GM10266 (cell line): ENCODE data around the gene HOXC5.

ENCODE experiments used
- DNase-seq: peaks from one replicate; pipeline ENCODE4 v3.0.0; 2012; ENCODE audit errors: extremely low spot score
- TF ChIP-seq, protein P1 (sequence below): IDR thresholded peaks from 2 replicates; pipeline ENCODE4 v1.5.1; 2012; ENCODE audit warnings: mild to moderate bottlenecking, low read depth; ENCODE audit not compliant: control insufficient read depth, insufficient read depth; ENCODE audit errors: missing control alignments

HOXC5 gene

GRCh38 chr12:54032627-54033100, at the start of gene HOXC5:
TSS of gene HOXC5 (plus strand) at chr12:54033050. CDS start at chr12:54033123, 73 bp downstream.
- peak; percentile 92 for DNase-seq
- TF ChIP-seq, protein P1, sequence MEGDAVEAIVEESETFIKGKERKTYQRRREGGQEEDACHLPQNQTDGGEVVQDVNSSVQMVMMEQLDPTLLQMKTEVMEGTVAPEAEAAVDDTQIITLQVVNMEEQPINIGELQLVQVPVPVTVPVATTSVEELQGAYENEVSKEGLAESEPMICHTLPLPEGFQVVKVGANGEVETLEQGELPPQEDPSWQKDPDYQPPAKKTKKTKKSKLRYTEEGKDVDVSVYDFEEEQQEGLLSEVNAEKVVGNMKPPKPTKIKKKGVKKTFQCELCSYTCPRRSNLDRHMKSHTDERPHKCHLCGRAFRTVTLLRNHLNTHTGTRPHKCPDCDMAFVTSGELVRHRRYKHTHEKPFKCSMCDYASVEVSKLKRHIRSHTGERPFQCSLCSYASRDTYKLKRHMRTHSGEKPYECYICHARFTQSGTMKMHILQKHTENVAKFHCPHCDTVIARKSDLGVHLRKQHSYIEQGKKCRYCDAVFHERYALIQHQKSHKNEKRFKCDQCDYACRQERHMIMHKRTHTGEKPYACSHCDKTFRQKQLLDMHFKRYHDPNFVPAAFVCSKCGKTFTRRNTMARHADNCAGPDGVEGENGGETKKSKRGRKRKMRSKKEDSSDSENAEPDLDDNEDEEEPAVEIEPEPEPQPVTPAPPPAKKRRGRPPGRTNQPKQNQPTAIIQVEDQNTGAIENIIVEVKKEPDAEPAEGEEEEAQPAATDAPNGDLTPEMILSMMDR: peak; percentile 92

DNA sequence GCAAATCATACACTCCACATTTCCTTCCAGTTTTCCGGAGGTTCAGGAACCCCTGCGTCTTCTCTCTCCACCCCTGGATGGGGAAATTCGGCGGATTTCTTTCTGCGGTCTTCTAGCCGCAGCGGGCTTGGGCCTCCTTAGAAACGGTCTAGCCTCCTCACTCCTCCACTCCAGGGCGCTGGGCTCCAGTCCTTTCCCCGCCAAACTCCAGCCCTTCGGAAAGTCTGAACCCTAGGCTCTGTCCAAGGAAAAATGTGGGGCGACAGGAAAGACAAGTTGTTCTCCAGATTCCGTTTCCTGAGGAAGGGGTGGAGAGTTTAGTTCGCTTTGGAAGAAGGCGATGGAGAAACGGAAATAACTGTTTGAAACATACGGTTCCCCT, 49.3 kb upstream of the HOXC5 start:
- TF ChIP-seq, protein P1: no peak

DNA sequence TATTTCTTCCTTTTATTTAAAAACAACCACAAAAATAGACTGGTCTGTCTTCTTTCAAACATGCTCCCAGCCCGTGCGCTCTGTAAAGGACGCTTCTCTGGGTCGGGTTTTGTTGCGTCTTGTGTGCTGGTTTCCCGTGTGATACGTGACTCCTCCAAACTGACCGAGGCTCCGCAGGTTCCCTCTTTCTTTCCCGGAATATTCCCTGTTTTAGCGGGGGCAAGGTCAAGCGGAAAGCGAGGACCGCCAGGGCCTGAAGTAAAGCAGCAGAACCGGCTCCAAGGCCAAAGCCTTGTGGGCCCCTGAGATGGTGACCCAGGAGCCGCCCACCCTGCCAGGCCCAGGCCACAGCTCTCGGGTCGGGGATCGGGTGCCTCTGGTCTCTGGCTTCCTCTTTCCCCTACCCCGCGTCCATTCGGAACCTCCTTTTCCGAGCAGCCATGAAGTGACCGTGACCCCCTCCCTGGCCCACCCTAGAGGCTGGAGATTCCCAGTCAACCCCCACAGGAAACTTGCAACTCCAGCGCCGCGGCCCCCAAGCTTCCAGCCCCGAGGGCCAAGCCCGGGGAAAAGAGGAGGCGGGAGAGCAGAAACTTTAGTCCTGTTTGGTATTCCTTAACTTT, 48.8 kb upstream of the HOXC5 start:
- no peak for DNase-seq
- TF ChIP-seq, protein P1: no peak

More for the DNA sequence above, 49.3 kb upstream of the HOXC5 start:
- no peak for DNase-seq

GRCh38 chr12:53984901-53985691, 47.8 kb upstream of the HOXC5 start, which contains the start of gene HOXC10:
TSS of gene HOXC10 (plus strand) at chr12:53985146. CDS start at chr12:53985260, 114 bp downstream.
- TF ChIP-seq, protein P1: peak; percentile 84
- DNase-seq: peak; percentile 92

DNA sequence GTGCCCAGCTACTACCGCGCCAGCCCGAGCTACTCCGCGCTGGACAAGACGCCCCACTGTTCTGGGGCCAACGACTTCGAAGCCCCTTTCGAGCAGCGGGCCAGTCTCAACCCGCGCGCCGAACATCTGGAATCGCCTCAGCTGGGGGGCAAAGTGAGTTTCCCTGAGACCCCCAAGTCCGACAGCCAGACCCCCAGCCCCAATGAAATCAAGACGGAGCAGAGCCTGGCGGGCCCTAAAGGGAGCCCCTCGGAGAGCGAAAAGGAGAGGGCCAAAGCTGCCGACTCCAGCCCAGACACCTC, 47.2 kb upstream of the HOXC5 start:
- TF ChIP-seq, protein P1: no peak
- no peak for DNase-seq

- TF ChIP-seq, protein P1: no peak
- DNase-seq: no peak
Observed at GRCh38 chr12:53985994-53986685, 46.7 kb upstream of the HOXC5 start.
